Skin of body (tissue), 2 donors: Measurements from ENCODE around the gene GNAZ. TPM values are rescaled to one million over a fixed set of nuclear protein-coding genes. Genes with fewer than 3 reads are reported as not detected.
"Not testable (repeated sequence)": the region's sequence is repeated elsewhere in the genome, so short reads cannot be mapped to it uniquely, and the experiment has no call there.

Source experiments
- DNase-seq: peaks from one replicate; lab custom pipeline; 2025; lab: John Stamatoyannopoulos, UW
- total RNA-seq: library from RNA; depleted of rRNA; stranded (reverse); fragments of >200 nt; gene quantifications from one replicate; pipeline ENCODE4 v1.2.3, GENCODE V29; 2014

The GNAZ gene
- 1.8 TPM for total RNA-seq

- DNase-seq, result no peak
Observed at GRCh38 chr22:23070418-23071229, at the start of gene GNAZ. Gene GNAZ, plus strand, starts transcription at chr22:23070519. Its CDS starts 25,177 bp downstream, at chr22:23095696.

- no peak for DNase-seq
Observed at GRCh38 chr22:23020659-23021293, 49.5 kb upstream of the GNAZ start.

- DNase-seq, result not testable (repeated sequence)
Observed at GRCh38 chr22:23021660-23022353, 48.5 kb upstream of the GNAZ start.

- no peak for DNase-seq
Observed at GRCh38 chr22:23023294-23023693, 47.0 kb upstream of the GNAZ start.

- no peak for DNase-seq
Observed at GRCh38 chr22:23026777-23027176, 43.5 kb upstream of the GNAZ start.

- DNase-seq, result not testable (repeated sequence)
Observed at GRCh38 chr22:23027849-23028248, 42.5 kb upstream of the GNAZ start.

GRCh38 chr22:23029521-23030228 is 40.6 kb upstream of the GNAZ start:
- DNase-seq, result no peak

GRCh38 chr22:23031381-23031780 is 38.9 kb upstream of the GNAZ start:
- DNase-seq, result no peak

- no peak for DNase-seq
Observed at GRCh38 chr22:23031786-23032185, 38.5 kb upstream of the GNAZ start.

- DNase-seq, result no peak
Observed at GRCh38 chr22:23032658-23033057, 37.7 kb upstream of the GNAZ start.

- no peak for DNase-seq
Observed at GRCh38 chr22:23033116-23033905, 37.0 kb upstream of the GNAZ start.

GRCh38 chr22:23034621-23035556 is 35.4 kb upstream of the GNAZ start:
- DNase-seq, result no peak

- no peak for DNase-seq
Observed at GRCh38 chr22:23035557-23036277, 34.6 kb upstream of the GNAZ start.

- DNase-seq, result peak; percentile 67
Observed at GRCh38 chr22:23036684-23037428, 33.5 kb upstream of the GNAZ start.

GRCh38 chr22:23037429-23038333 is 32.6 kb upstream of the GNAZ start:
- no peak for DNase-seq

GRCh38 chr22:23038334-23038642 is 32.0 kb upstream of the GNAZ start:
- DNase-seq, result no peak

GRCh38 chr22:23038902-23039301 is 31.4 kb upstream of the GNAZ start:
- DNase-seq, result no peak
